ENCODE results near the gene REELD1. TPM values are rescaled to one million over a fixed set of nuclear protein-coding genes. Genes with fewer than 3 reads are reported as not detected.

REELD1 gene
- total and polyA plus RNA-seq, 12 donors: 0.14 to 1.1 (median 0.40) TPM; not detected in 7

DNA sequence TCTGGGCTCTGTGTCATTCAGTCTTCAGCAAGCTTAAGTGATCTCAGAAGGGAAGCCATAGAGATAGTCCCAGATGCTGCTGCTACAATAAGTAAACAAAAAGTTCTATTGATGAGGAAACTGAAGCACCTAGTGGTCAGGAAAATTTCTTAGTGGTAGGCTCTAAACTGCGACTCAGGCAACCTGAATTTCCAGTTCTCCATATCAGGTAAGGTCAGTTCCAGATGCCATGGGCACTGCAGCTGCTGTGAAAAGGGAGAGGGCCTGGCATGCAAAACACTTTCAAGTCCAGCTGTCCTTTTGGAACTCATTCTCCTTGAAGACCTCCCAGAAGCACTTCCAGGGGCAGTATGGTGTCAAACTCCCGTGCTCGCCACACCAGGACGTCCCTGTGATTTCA lies 46.2 kb downstream of the REELD1 start:
- no peaks in the 10 kb centered on the region for H3K36me3 ChIP-seq (replicated peaks in 1 of 2)
- no peak for TF ChIP-seq POLR2A (IDR thresholded peaks at IDR 0.05)
- no peaks in the 10 kb centered on the region for H3K9me3 ChIP-seq (replicated peaks in 1 of 3)
- WGBS, 4 donors: 96 to 100% (median 99%) methylated on average over 4 of the region's 4 CpGs
- no peak overlapping the region for H3K4me3 ChIP-seq
- H3K27ac ChIP-seq: no peak overlapping the region
- intact Hi-C loops (cut with DNase I): no loop called here
- H3K4me1 ChIP-seq (replicated peaks in 1 of 2): no peaks in the 10 kb centered on the region
- no peaks in the 10 kb centered on the region for H3K27me3 ChIP-seq
- no peak for DNase-seq

GRCh38 chr4:146261041-146261440 lies 46.7 kb downstream of the REELD1 start:
- Histone ChIP-seq H3K4me1 (replicated peaks in 1 of 2) (no peaks in the 10 kb centered on the region), H3K4me3 (no peak overlapping the region), H3K9me3 (replicated peaks in 1 of 3) (no peaks in the 10 kb centered on the region), H3K36me3 (replicated peaks in 1 of 2) (no peaks in the 10 kb centered on the region), H3K27me3 (no peaks in the 10 kb centered on the region), H3K27ac (no peak overlapping the region)
- no peak for TF ChIP-seq POLR2A (IDR thresholded peaks at IDR 0.05)
- TF ChIP-seq, protein P1, sequence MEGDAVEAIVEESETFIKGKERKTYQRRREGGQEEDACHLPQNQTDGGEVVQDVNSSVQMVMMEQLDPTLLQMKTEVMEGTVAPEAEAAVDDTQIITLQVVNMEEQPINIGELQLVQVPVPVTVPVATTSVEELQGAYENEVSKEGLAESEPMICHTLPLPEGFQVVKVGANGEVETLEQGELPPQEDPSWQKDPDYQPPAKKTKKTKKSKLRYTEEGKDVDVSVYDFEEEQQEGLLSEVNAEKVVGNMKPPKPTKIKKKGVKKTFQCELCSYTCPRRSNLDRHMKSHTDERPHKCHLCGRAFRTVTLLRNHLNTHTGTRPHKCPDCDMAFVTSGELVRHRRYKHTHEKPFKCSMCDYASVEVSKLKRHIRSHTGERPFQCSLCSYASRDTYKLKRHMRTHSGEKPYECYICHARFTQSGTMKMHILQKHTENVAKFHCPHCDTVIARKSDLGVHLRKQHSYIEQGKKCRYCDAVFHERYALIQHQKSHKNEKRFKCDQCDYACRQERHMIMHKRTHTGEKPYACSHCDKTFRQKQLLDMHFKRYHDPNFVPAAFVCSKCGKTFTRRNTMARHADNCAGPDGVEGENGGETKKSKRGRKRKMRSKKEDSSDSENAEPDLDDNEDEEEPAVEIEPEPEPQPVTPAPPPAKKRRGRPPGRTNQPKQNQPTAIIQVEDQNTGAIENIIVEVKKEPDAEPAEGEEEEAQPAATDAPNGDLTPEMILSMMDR (IDR thresholded peaks at IDR 0.05): no peak
- DNase-seq: no peak
- intact Hi-C loops (cut with DNase I): no loop called here
- WGBS, 4 donors: 83 to 100% (median 96%) methylated on average over 2 of the region's 2 CpGs

- no peak overlapping the region for H3K27ac ChIP-seq
- no peaks in the 10 kb centered on the region for H3K4me1 ChIP-seq (replicated peaks in 1 of 2)
- DNase-seq: no peak
- H3K9me3 ChIP-seq (replicated peaks in 1 of 3): no peaks in the 10 kb centered on the region
- H3K36me3 ChIP-seq (replicated peaks in 1 of 2): no peaks in the 10 kb centered on the region
- intact Hi-C loops (cut with DNase I): no loop called here
- no peak overlapping the region for H3K4me3 ChIP-seq
- no peak for TF ChIP-seq POLR2A (IDR thresholded peaks at IDR 0.05)
- TF ChIP-seq, protein P1 (IDR thresholded peaks at IDR 0.05): no peak
- H3K27me3 ChIP-seq: no peaks in the 10 kb centered on the region
Observed at GRCh38 chr4:146263793-146264192, 49.5 kb downstream of the REELD1 start.

DNA sequence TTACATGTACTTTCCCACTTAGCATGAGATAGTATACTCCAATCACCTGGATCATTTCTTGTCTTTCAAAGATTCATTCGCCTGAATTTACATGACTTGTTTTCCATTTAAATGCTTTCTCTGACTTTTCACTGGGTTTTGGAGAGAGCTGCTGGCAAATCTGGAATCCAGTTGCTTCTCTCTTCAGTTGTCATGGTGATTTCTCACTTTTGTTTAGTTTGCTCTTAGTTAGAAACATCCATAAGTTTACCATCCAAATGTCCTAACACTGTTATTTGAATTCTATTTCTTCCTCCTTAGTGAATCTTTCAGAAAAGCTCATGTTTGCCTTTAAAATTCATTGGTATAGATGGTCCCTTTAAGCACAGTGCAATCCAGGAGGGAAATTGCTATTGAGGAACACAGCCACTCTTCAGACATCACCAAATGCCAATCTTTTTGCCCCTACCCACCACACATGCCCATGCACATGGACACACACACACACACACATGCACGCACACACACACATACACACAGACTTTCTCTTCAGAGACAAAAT lies 51.7 kb downstream of the REELD1 start:
- Histone ChIP-seq H3K4me1 (replicated peaks in 1 of 2) (no peaks in the 10 kb centered on the region), H3K4me3 (no peak overlapping the region), H3K36me3 (replicated peaks in 1 of 2) (no peaks in the 10 kb centered on the region), H3K27me3 (no peaks in the 10 kb centered on the region), H3K27ac (no peak overlapping the region), H3K9me3 (replicated peaks in 1 of 3) (no peaks in the 10 kb centered on the region)
- DNase-seq: no peak
- intact Hi-C loops (cut with DNase I): no loop called here
- 96 to 98% (median 97%) methylated on average over 2 of the region's 2 CpGs for WGBS, 4 donors
- TF ChIP-seq, protein P1 (IDR thresholded peaks at IDR 0.05): no peak
- no peak for TF ChIP-seq POLR2A (IDR thresholded peaks at IDR 0.05)

GRCh38 chr4:146267826-146268225 lies 53.5 kb downstream of the REELD1 start:
- no peaks in the 10 kb centered on the region for H3K9me3 ChIP-seq (replicated peaks in 1 of 3)
- TF ChIP-seq POLR2A (IDR thresholded peaks at IDR 0.05): no peak
- TF ChIP-seq, protein P1 (IDR thresholded peaks at IDR 0.05): no peak
- no peaks in the 10 kb centered on the region for H3K36me3 ChIP-seq (replicated peaks in 1 of 2)
- H3K4me3 ChIP-seq: no peak overlapping the region
- no peaks in the 10 kb centered on the region for H3K27me3 ChIP-seq
- no peak for DNase-seq
- no peaks in the 10 kb centered on the region for H3K4me1 ChIP-seq (replicated peaks in 1 of 2)
- H3K27ac ChIP-seq: no peak overlapping the region
- WGBS, 4 donors: 73 to 79% (median 75%) methylated on average over 5 of the region's 5 CpGs
- intact Hi-C loops (cut with DNase I): no loop called here

All from adrenal gland (tissue), 12 donors.